Fibroblast of lung (primary cell): ENCODE measurements around the gene AGTPBP1. TPM values are rescaled to one million over a fixed set of nuclear protein-coding genes. Genes with fewer than 3 reads are reported as not detected.

Experiments used
- DNase-seq, 2 donors: peaks; one replicate each; pipeline versions ENCODE4 v3.0.0 to v3.0.0-alpha.2; 2010; ENCODE audit warnings: low read depth in 2 of 2
- H2AFZ ChIP-seq: 2 replicates; pipeline ENCODE4 v1.5.1; 2012; ENCODE audit warnings: low read length, control low read depth, inconsistent platforms
- H3K27ac ChIP-seq: 2 replicates; pipeline ENCODE4 v1.5.1; 2011; ENCODE audit warnings: low read length, control low read depth; ENCODE audit not compliant: insufficient read depth
- H3K27me3 ChIP-seq: 2 replicates; pipeline ENCODE4 v1.5.1; 2011; ENCODE audit warnings: mild to moderate bottlenecking, low read length; ENCODE audit not compliant: control insufficient read depth, insufficient read depth
- H3K36me3 ChIP-seq: 2 replicates; pipeline ENCODE4 v1.5.1; 2011; ENCODE audit warnings: low read length; ENCODE audit not compliant: control insufficient read depth, insufficient read depth
- H3K4me1 ChIP-seq: 2 replicates; pipeline ENCODE4 v1.5.1; 2011; ENCODE audit warnings: low read length; ENCODE audit not compliant: control insufficient read depth, insufficient read depth; ENCODE audit errors: extremely low read depth
- H3K4me2 ChIP-seq: 2 replicates; pipeline ENCODE4 v1.5.1; 2011; ENCODE audit warnings: low read length, control low read depth; ENCODE audit not compliant: insufficient read depth; ENCODE audit errors: extremely low read depth
- H3K4me3 ChIP-seq, 4 experiments: fragments of 200-600 bp in 1 of 4; sonication (generic) in 1 of 4; replicated peaks in 1 of 4; 2 replicates each; pipeline ENCODE4 v1.5.1; 2011 to 2016; ENCODE audit warnings: low read length in 4 of 4, low read depth in 3 of 4, mild to moderate bottlenecking in 3 of 4, control low read depth in 2 of 4, inconsistent platforms in 1 of 4, mixed read lengths in 1 of 4; ENCODE audit not compliant: insufficient read depth in 1 of 4; ENCODE audit errors: control extremely low read depth in 1 of 4
- H3K79me2 ChIP-seq: 2 replicates; pipeline ENCODE4 v1.5.1; 2012; ENCODE audit warnings: mild to moderate bottlenecking, low read length, inconsistent platforms; ENCODE audit not compliant: control insufficient read depth, insufficient read depth
- H3K9ac ChIP-seq: 2 replicates; pipeline ENCODE4 v1.5.1; 2011; ENCODE audit warnings: mild to moderate bottlenecking, low read length, control low read depth; ENCODE audit not compliant: insufficient read depth
- H3K9me3 ChIP-seq: 2 replicates; pipeline ENCODE4 v1.5.1; 2012; ENCODE audit warnings: low read depth, low read length; ENCODE audit not compliant: control insufficient read depth, insufficient read depth
- H4K20me1 ChIP-seq: 2 replicates; pipeline ENCODE4 v1.5.1; 2011; ENCODE audit warnings: low read length; ENCODE audit not compliant: control insufficient read depth, insufficient read depth; ENCODE audit errors: extremely low read depth
- CTCF ChIP-seq, 2 donors: IDR thresholded peaks in 1 of 2; conservative IDR thresholded peaks in 1 of 2; 1 replicate in 1 of 2; 2 replicates in 1 of 2; pipeline ENCODE4 v1.5.1; 2011 to 2012; ENCODE audit warnings: low read length in 2 of 2, control low read depth in 1 of 2, inconsistent platforms in 1 of 2, low read depth in 1 of 2, mild to moderate bottlenecking in 1 of 2
- EZH2 ChIP-seq: IDR thresholded peaks from 2 replicates; pipeline ENCODE4 v1.5.1; 2012; ENCODE audit warnings: low read length, control low read depth, mild to moderate bottlenecking; ENCODE audit errors: missing control alignments
- polyA plus RNA-seq, 2 donors: library from polyadenylated mRNA; depleted of rRNA in 1 of 2; stranded (reverse) in 1 of 2; unstranded in 1 of 2; fragments of >200 nt; gene quantifications; 2 replicates each; pipeline ENCODE4 v1.2.1, GENCODE V29; 2011 to 2012; ENCODE audit warnings: missing spikeins in 1 of 2
- total RNA-seq: library from RNA; depleted of rRNA; stranded (reverse); fragments of >200 nt; gene quantifications from 2 replicates; pipeline ENCODE4 v1.2.1, GENCODE V29; 2014

Gene AGTPBP1
- total and polyA plus RNA-seq, 2 donors (not counting 1 experiment from before 2014, with no cell fraction given), result 10.6 to 10.7 TPM

DNA sequence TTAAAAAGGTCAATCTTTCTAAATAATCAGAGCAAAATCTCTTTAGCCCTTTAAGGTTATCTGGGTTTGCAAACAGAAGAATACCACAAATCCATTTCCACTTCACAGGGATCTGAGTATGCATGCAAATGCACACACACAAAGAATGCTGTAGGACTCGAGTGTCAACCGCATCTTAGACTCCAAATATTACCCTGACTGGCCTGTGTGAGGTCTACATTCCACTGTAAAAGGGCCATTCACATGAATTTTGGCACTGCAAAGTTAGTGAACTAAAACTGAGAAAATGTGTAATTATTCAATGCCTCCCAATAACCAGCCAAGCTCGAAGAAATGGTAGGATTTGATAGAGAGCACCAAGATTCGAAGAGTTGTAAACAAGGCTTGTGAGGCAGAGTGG, 199.9 kb downstream of the AGTPBP1 start:
- H3K4me1 ChIP-seq, result no peaks in the 10 kb centered on the region
- no peaks in the 10 kb centered on the region for H3K36me3 ChIP-seq
- H3K4me3 ChIP-seq, result no peak overlapping the region
- H3K27ac ChIP-seq, result no peak overlapping the region
- no peak overlapping the region for H3K9ac ChIP-seq
- TF ChIP-seq CTCF (conservative IDR thresholded peaks at IDR 0.05 in 1 of 2, IDR thresholded peaks at IDR 0.05 in 1 of 2; ENCODE audit: low read depth in 1 of 2, low read length in 2 of 2), result no peak
- no peaks in the 10 kb centered on the region for H4K20me1 ChIP-seq
- peak in 1 of 2 donors; percentile 86 for DNase-seq
- H3K27me3 ChIP-seq, result no peaks in the 10 kb centered on the region
- no peak overlapping the region for H3K4me2 ChIP-seq
- H2AFZ ChIP-seq, result no peak overlapping the region
- no peaks in the 10 kb centered on the region for H3K79me2 ChIP-seq
- no peaks in the 10 kb centered on the region for H3K9me3 ChIP-seq

- Histone ChIP-seq H3K4me2 (no peak overlapping the region), H3K9ac (no peak overlapping the region), H3K27me3 (no peaks in the 10 kb centered on the region), H3K4me3 (no peak overlapping the region), H3K79me2 (no peaks in the 10 kb centered on the region), H3K27ac (no peak overlapping the region), H2AFZ (no peak overlapping the region), H3K4me1 (no peaks in the 10 kb centered on the region), H3K9me3 (no peaks in the 10 kb centered on the region), H4K20me1 (no peaks in the 10 kb centered on the region), H3K36me3 (no peaks in the 10 kb centered on the region)
- TF ChIP-seq CTCF (conservative IDR thresholded peaks at IDR 0.05 in 1 of 2, IDR thresholded peaks at IDR 0.05 in 1 of 2; ENCODE audit: low read depth in 1 of 2, low read length in 2 of 2) (no peak), EZH2 (no peak)
- no peak for DNase-seq
Observed at GRCh38 chr9:85536514-85536913, 205.2 kb downstream of the AGTPBP1 start.

DNA sequence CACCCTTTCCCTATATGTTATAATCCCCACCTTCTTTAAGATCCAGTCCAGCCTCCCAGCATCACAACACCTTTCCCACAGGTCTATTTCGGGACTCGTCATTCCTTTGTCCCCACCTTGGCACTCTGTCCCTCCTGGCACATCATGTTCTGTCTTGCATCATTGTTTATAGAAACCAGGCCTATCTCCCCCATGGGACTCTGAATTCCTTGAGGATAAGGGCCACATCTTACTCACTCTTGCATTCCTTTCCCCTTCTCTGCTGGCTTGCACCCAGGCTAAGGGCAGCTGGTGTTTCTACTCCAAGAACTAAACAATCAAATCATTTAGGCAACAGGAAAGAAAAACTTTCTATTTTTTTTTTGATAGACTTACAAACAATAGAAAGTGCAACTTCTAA, 205.7 kb downstream of the AGTPBP1 start:
- no peak overlapping the region for H3K4me2 ChIP-seq
- no peaks in the 10 kb centered on the region for H3K36me3 ChIP-seq
- H3K9me3 ChIP-seq, result no peaks in the 10 kb centered on the region
- H3K4me1 ChIP-seq, result no peaks in the 10 kb centered on the region
- H3K9ac ChIP-seq, result no peak overlapping the region
- TF ChIP-seq CTCF (conservative IDR thresholded peaks at IDR 0.05 in 1 of 2, IDR thresholded peaks at IDR 0.05 in 1 of 2; ENCODE audit: low read depth in 1 of 2, low read length in 2 of 2) (no peak), EZH2 (no peak)
- H2AFZ ChIP-seq, result no peak overlapping the region
- peak; percentile 66 to 90 for DNase-seq
- no peak overlapping the region for H3K4me3 ChIP-seq
- H4K20me1 ChIP-seq, result no peaks in the 10 kb centered on the region
- no peaks in the 10 kb centered on the region for H3K79me2 ChIP-seq
- no peak overlapping the region for H3K27ac ChIP-seq
- H3K27me3 ChIP-seq, result no peaks in the 10 kb centered on the region
